Cardiac muscle cell (in vitro differentiated cells and primary cell): ENCODE data around the gene EIF4H. TPM values are rescaled to one million over a fixed set of nuclear protein-coding genes. Genes with fewer than 3 reads are reported as not detected.

ENCODE experiments used
- DNase-seq, 2 donors: peaks; one replicate each; pipeline versions ENCODE4 v3.0.0 to v3.0.0-alpha.2; 2010 to 2017; ENCODE audit warnings: low read depth in 1 of 2, low spot score in 1 of 2
- H3K27ac ChIP-seq: fragments of 200-600 bp; sonication (generic); 2 replicates; pipeline ENCODE4 v1.5.1; 2016
- H3K27me3 ChIP-seq: fragments of 200-600 bp; sonication (generic); 2 replicates; pipeline ENCODE4 v1.6.0; 2016; ENCODE audit warnings: control low read depth
- H3K36me3 ChIP-seq: fragments of 200-600 bp; sonication (generic); 2 replicates; pipeline ENCODE4 v1.5.1; 2016; ENCODE audit warnings: control low read depth
- H3K4me1 ChIP-seq: fragments of 200-600 bp; sonication (generic); 2 replicates; pipeline ENCODE4 v1.8.1; 2017; ENCODE audit warnings: low read depth, mild to moderate bottlenecking, mixed run types
- H3K4me3 ChIP-seq: fragments of 200-600 bp; sonication (generic); 2 replicates; pipeline ENCODE4 v1.5.1; 2016; ENCODE audit warnings: mild to moderate bottlenecking
- H3K9me3 ChIP-seq: fragments of 200-600 bp; sonication (generic); 2 replicates; pipeline ENCODE4 v1.5.1; 2017; ENCODE audit warnings: low read depth, mild to moderate bottlenecking, control low read depth
- polyA plus RNA-seq: library from polyadenylated mRNA; unstranded; fragments of >200 nt; fragmentation: Nextera tagmentation; extraction: Ambion mirVana; gene quantifications from 2 replicates; pipeline ENCODE4 v1.2.1, GENCODE V29; 2016
- total RNA-seq: library from RNA; depleted of rRNA; stranded (reverse); fragments of >200 nt; gene quantifications from 2 replicates; pipeline ENCODE4 v1.2.3, GENCODE V29; 2016
- TF ChIP-seq, protein P1 (sequence below): IDR thresholded peaks from 2 replicates; pipeline ENCODE4 v1.5.1; 2012; ENCODE audit warnings: low read depth, mild to moderate bottlenecking, low read length

EIF4H gene
- total and polyA plus RNA-seq, 2 experiments from 2014 or later, result 323 to 330 TPM

DNA sequence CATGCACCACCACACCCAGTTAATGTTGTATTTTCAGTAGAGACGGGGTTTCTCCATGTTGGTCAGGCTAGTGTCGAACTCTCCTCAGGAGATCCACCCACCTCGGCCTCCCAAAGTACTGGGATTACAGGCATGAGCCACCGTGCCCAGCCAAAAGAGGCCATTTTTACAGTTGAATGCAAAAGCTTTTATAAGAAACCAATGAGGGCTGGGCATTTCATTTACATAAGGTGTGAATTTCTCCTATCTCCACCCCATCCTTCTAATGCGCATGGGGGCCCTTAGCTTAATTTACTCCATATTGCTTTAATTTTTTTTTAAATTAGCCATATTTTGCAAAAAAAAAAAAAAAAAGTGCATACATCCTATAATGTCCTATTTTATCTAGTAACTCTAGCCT, 25.1 kb upstream of the EIF4H start:
- Histone ChIP-seq H3K36me3 (no peaks in the 10 kb centered on the region), H3K27ac (no peak overlapping the region), H3K9me3 (no peaks in the 10 kb centered on the region), H3K27me3 (no peaks in the 10 kb centered on the region), H3K4me1 (no peaks in the 10 kb centered on the region), H3K4me3 (no peak overlapping the region)
- TF ChIP-seq, protein P1, sequence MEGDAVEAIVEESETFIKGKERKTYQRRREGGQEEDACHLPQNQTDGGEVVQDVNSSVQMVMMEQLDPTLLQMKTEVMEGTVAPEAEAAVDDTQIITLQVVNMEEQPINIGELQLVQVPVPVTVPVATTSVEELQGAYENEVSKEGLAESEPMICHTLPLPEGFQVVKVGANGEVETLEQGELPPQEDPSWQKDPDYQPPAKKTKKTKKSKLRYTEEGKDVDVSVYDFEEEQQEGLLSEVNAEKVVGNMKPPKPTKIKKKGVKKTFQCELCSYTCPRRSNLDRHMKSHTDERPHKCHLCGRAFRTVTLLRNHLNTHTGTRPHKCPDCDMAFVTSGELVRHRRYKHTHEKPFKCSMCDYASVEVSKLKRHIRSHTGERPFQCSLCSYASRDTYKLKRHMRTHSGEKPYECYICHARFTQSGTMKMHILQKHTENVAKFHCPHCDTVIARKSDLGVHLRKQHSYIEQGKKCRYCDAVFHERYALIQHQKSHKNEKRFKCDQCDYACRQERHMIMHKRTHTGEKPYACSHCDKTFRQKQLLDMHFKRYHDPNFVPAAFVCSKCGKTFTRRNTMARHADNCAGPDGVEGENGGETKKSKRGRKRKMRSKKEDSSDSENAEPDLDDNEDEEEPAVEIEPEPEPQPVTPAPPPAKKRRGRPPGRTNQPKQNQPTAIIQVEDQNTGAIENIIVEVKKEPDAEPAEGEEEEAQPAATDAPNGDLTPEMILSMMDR, result no peak
- no peak for DNase-seq

DNA sequence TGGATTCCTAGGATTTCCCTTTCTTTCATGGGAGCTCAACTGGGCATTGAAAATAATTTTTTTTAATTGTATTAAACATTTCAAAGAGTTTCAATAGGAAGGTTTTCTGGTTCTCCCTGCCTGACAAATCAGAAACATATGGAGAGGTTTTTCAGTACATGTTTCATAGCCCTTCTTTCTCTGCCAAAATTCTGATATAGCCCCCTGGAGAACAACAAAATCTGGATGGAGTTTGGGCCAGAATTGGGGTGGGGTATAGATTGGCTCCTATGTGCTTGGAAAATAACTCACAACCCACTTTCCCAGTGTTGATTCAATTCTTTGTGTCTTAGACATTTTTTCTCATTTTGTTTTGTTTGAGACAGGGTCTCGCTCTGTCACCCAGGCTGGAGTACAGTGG, 24.6 kb upstream of the EIF4H start:
- no peak overlapping the region for H3K4me3 ChIP-seq
- H3K4me1 ChIP-seq, result no peaks in the 10 kb centered on the region
- no peaks in the 10 kb centered on the region for H3K27me3 ChIP-seq
- DNase-seq, result no peak
- H3K9me3 ChIP-seq, result no peaks in the 10 kb centered on the region
- H3K27ac ChIP-seq, result no peak overlapping the region
- TF ChIP-seq, protein P1, result no peak
- no peaks in the 10 kb centered on the region for H3K36me3 ChIP-seq

GRCh38 chr7:74153736-74154135, 20.4 kb upstream of the EIF4H start:
- Histone ChIP-seq H3K36me3 (no peaks in the 10 kb centered on the region), H3K27me3 (no peaks in the 10 kb centered on the region), H3K4me1 (no peaks in the 10 kb centered on the region), H3K9me3 (no peaks in the 10 kb centered on the region), H3K27ac (no peak overlapping the region), H3K4me3 (no peak overlapping the region)
- TF ChIP-seq, protein P1, result no peak
- no peak for DNase-seq

DNA sequence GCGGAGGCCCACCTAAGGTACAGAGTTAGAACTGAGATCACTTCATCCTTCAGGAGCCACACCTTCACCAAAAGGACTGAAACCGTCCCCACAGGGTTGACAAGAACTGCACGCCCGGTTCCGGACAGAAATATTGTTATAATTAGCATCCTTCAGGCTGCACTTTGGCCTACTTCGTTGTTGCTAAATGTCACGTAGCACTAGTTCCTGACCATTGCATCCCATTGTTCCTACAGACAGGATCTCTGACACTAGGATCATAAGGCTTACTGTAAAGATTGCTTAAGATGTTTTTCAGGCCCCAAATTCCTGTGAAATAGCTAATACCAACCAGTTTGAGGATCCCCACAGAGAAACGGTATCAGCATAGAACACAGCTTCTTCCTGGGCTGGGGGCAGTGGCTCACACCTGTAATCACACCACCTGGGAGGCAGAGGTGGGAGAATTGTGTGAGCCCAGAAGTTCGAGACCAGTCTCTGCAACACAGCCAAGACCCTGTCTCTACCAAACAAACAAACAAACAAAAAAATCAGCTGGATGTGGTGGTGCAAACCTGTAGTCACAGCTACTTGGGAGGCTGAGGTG, 18.3 kb upstream of the EIF4H start:
- Histone ChIP-seq H3K9me3 (no peaks in the 10 kb centered on the region), H3K27me3 (no peaks in the 10 kb centered on the region), H3K27ac (no peak overlapping the region), H3K4me1 (no peaks in the 10 kb centered on the region), H3K36me3 (no peaks in the 10 kb centered on the region), H3K4me3 (no peak overlapping the region)
- DNase-seq, result no peak
- TF ChIP-seq, protein P1, result no peak

DNA sequence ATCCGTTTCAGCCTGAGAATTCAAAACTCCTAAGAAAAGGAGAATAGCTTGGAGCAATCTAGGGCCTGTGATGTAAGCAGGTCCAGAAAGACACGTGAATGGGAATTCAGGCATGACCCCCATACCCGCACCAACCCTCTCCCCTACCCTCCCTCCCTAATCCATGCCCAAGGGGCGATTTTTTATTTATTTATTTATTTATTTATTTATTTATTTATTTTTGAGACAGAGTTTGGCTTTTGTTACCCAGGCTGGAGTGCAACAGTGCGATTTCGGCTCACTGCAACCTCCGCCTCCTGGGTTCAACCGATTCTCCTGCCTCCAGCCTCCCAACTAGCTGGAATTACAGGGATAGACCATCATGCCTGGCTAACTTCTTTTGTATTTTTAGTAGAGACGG, 16.6 kb upstream of the EIF4H start:
- Histone ChIP-seq H3K4me1 (no peaks in the 10 kb centered on the region), H3K9me3 (no peaks in the 10 kb centered on the region), H3K27me3 (no peaks in the 10 kb centered on the region), H3K36me3 (no peaks in the 10 kb centered on the region), H3K27ac (no peak overlapping the region), H3K4me3 (no peak overlapping the region)
- DNase-seq, result no peak
- TF ChIP-seq, protein P1, result no peak
